ENCODE data around the gene MEIS2.

GRCh38 chr15:37071134-37071533 lies 29.2 kb downstream of the MEIS2 start:
- TF ChIP-seq CTCF (IDR thresholded peaks at IDR 0.05; ENCODE audit: low read depth, low read length) (no peak), POLR2A (IDR thresholded peaks at IDR 0.05; ENCODE audit: extremely low read depth, insufficient read length) (no peak)

All from NB4 (cell line).